ENCODE data around the gene RASGRF2.
"Not testable (repeated sequence)": the region's sequence is repeated elsewhere in the genome, so short reads cannot be mapped to it uniquely, and the experiment has no call there.

Gene RASGRF2

DNA sequence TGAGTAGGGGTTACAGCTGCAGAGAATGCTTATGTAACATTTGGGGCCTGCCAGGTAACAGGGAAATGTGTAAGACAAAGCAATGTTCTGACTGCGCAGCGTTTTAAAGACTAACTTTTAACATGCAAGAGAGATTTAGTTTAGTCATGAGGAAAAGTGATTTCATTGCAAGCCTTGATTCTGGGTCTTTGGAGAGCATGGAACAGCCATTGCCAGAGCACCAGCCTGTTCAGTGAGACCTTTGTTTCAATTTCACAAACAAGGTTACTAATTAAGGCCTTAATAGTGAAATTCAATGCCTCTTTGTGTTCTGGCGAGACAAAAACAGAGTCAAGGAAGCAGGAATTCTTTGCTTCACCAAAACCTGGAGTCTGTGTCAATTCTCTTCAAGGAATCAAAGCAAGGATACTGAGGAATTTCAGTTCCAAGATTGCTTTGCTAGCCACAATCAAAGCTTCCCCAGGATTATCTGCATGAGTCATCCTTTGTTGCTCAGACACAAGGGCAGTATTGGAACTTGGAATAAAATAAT lies 287.3 kb downstream of the RASGRF2 start:
- Histone ChIP-seq H3K4me1 (ENCODE audit: control insufficient read depth, insufficient read depth, low read length) (peaks cover 38% of the 10 kb centered on the region), H3K4me3 (ENCODE audit: low read length) (no peak overlapping the region), H3K9me3 (ENCODE audit: control insufficient read depth, low read length) (no peaks in the 10 kb centered on the region), H3K9ac (ENCODE audit: low read length) (no peak overlapping the region), H3K36me3 (ENCODE audit: control insufficient read depth, insufficient read depth, low read length) (no peaks in the 10 kb centered on the region), H3K27me3 (ENCODE audit: control insufficient read depth, insufficient read depth, low read length) (no peaks in the 10 kb centered on the region)

DNA sequence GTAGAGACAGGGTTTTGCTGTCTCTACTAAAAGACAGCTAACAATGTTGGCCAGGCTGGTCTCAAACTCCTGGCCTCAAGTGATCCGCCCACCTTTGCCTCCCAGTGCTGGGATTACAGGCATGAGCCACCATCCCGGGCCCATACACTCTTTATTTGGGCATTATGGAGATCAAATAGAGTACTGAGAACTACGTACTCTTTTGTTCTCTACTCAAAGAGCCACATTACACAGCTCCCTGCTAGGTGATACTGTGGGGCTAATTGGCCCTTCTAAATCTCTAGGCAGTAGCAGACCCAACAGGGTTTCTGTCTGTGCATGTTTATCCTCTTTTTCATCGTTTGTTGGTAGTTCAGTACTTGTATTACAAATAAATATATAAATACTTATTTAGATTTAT lies 289.1 kb downstream of the RASGRF2 start:
- no peaks in the 10 kb centered on the region for H3K36me3 ChIP-seq (ENCODE audit: control insufficient read depth, insufficient read depth, low read length)
- H3K4me1 ChIP-seq (ENCODE audit: control insufficient read depth, insufficient read depth, low read length), result peaks cover 37% of the 10 kb centered on the region
- no peak overlapping the region for H3K4me3 ChIP-seq (ENCODE audit: low read length)
- H3K9ac ChIP-seq (ENCODE audit: low read length), result no peak overlapping the region
- no peaks in the 10 kb centered on the region for H3K27me3 ChIP-seq (ENCODE audit: control insufficient read depth, insufficient read depth, low read length)
- H3K9me3 ChIP-seq (ENCODE audit: control insufficient read depth, low read length), result no peaks in the 10 kb centered on the region

DNA sequence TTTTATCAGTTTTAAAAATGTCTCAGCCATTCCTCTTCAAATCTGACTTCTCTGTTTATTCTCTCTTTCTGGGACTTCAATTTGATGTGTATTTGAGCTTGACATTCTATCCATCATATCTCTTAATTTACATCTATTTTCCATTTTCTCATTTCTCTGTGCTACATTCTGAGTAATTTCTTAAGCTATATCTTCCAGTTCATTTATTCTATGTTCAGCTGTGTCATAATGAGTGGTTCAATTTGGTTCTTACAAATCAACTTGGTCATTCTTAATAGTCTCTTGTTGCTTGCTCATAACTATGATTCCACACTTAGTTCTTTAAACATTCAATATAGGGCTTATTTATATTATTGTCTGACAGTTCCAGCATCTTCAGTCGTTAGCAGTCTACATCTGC lies 289.8 kb downstream of the RASGRF2 start:
- Histone ChIP-seq H3K9me3 (ENCODE audit: control insufficient read depth, low read length) (no peaks in the 10 kb centered on the region), H3K36me3 (ENCODE audit: control insufficient read depth, insufficient read depth, low read length) (no peaks in the 10 kb centered on the region), H3K9ac (ENCODE audit: low read length) (no peak overlapping the region), H3K4me1 (ENCODE audit: control insufficient read depth, insufficient read depth, low read length) (peaks cover 30% of the 10 kb centered on the region), H3K27me3 (ENCODE audit: control insufficient read depth, insufficient read depth, low read length) (no peaks in the 10 kb centered on the region), H3K4me3 (ENCODE audit: low read length) (no peak overlapping the region)

DNA sequence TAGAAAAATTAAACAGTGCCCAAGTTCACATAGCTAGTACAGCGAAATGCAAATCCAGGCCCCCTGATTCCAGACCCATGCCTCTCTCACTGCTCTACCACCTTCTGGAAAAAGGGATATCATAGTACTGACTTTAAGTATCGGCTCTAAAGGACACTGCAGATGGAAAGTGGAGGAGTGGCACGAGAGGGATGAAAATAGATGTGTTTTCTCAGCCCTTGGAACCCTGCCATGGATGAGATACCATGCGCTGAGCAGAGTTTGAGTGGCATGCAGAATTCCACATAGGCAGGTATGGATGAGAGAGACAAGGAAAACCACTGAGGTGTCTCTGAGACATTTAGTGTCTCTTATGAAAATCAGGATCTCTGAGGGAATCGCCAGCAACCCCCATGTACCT lies 291.8 kb downstream of the RASGRF2 start:
- Histone ChIP-seq H3K36me3 (ENCODE audit: control insufficient read depth, insufficient read depth, low read length) (no peaks in the 10 kb centered on the region), H3K4me1 (ENCODE audit: control insufficient read depth, insufficient read depth, low read length) (peaks cover 12% of the 10 kb centered on the region), H3K4me3 (ENCODE audit: low read length) (no peak overlapping the region), H3K9me3 (ENCODE audit: control insufficient read depth, low read length) (no peaks in the 10 kb centered on the region), H3K27me3 (ENCODE audit: control insufficient read depth, insufficient read depth, low read length) (no peaks in the 10 kb centered on the region), H3K9ac (ENCODE audit: low read length) (no peak overlapping the region)

DNA sequence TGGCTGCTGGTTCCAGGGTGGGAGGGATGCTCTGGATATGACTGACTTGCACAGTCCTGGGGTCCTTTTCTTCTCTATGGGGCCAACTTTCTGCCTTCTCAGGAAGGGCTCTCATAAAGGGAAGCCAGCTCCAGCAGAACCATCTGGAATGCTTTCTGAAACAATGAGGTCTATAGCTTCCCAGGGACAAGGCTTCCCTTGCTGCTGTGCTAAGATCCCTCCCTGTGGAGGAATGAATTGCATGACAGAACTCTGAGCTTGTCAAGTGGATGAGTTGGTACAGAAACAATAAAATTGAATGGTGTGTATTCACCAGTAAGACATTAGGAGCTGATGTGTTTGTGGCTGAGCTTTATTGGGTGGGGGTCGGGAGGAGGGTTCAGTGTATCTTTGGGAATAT lies 292.7 kb downstream of the RASGRF2 start:
- Histone ChIP-seq H3K4me1 (ENCODE audit: control insufficient read depth, insufficient read depth, low read length) (peaks cover 3% of the 10 kb centered on the region), H3K4me3 (ENCODE audit: low read length) (no peak overlapping the region), H3K9me3 (ENCODE audit: control insufficient read depth, low read length) (no peaks in the 10 kb centered on the region), H3K27me3 (ENCODE audit: control insufficient read depth, insufficient read depth, low read length) (no peaks in the 10 kb centered on the region), H3K9ac (ENCODE audit: low read length) (no peak overlapping the region), H3K36me3 (ENCODE audit: control insufficient read depth, insufficient read depth, low read length) (no peaks in the 10 kb centered on the region)

DNA sequence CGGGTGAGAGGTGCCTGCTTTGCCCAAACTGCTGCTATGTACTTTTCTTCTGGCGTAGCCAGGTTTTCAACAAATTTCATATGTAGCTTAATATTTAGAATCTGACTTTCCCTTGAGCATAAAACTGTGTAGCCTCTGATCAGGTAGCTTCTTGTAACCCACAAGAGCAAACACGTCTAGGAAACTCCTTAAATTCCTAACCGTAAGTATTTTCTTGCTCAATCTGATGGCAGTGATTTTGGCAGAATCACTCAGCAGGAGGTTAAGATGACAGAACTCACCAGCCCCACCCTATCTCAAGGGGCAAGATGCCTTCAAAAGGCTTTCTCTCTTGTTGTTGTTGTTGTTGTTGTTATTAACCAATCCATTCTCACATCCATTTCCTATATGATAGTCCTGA lies 293.7 kb downstream of the RASGRF2 start:
- no peak overlapping the region for H3K9ac ChIP-seq (ENCODE audit: low read length)
- H3K9me3 ChIP-seq (ENCODE audit: control insufficient read depth, low read length), result no peaks in the 10 kb centered on the region
- no peaks in the 10 kb centered on the region for H3K36me3 ChIP-seq (ENCODE audit: control insufficient read depth, insufficient read depth, low read length)
- H3K27me3 ChIP-seq (ENCODE audit: control insufficient read depth, insufficient read depth, low read length), result no peaks in the 10 kb centered on the region
- H3K4me3 ChIP-seq (ENCODE audit: low read length), result no peak overlapping the region
- H3K4me1 ChIP-seq (ENCODE audit: control insufficient read depth, insufficient read depth, low read length), result no peaks in the 10 kb centered on the region

DNA sequence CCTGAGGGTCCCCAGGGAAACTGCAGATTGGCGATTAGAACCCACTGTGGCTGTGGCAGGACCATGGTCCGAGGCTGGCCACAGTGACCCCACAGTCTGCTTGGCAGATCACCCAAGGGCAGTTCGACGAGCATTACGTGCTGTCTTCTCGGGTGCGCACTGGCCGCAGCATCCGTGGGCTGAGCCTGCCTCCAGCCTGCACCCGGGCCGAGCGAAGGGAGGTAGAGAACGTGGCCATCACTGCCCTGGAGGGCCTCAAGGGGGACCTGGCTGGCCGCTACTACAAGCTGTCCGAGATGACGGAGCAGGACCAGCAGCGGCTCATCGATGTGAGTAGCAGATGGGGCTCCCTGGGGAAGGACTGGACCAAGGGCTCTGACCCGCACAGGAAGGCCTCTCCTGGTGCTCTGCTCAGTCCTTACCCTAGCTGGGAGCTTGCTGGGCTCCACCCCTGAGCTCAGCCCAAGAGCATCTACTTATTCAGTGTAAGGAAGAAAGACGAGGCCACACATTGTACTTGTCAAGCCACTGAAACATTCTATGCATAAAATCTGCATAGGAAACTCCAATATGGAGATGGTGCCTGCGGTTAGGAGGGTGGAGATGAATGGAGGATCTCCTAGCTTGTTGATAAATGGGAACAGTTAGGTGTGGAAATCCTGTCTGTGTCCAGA lies 294.9 kb downstream of the RASGRF2 start:
- no peaks in the 10 kb centered on the region for H3K4me1 ChIP-seq (ENCODE audit: control insufficient read depth, insufficient read depth, low read length)
- H3K27me3 ChIP-seq (ENCODE audit: control insufficient read depth, insufficient read depth, low read length), result no peaks in the 10 kb centered on the region
- no peaks in the 10 kb centered on the region for H3K36me3 ChIP-seq (ENCODE audit: control insufficient read depth, insufficient read depth, low read length)
- no peak overlapping the region for H3K9ac ChIP-seq (ENCODE audit: low read length)
- H3K9me3 ChIP-seq (ENCODE audit: control insufficient read depth, low read length), result no peaks in the 10 kb centered on the region
- no peak overlapping the region for H3K4me3 ChIP-seq (ENCODE audit: low read length)

DNA sequence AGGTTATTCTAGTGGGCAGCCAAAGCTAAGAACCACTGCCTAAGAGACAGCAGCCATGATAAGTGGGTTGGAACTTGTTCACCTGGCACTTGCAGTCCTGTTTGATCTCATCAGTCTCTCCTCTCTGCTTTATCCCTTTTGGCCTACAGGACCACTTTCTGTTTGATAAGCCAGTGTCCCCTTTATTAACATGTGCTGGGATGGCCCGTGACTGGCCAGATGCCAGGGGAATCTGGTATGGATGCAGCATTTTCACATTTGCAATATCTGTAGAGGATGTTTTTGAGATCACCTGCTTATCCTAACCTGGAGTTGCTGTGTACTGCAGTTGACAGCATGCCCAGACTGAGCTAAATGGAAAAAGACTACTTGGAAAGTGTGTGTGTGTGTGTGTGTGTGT lies 296.6 kb downstream of the RASGRF2 start:
- H3K36me3 ChIP-seq (ENCODE audit: control insufficient read depth, insufficient read depth, low read length), result no peaks in the 10 kb centered on the region
- no peaks in the 10 kb centered on the region for H3K4me1 ChIP-seq (ENCODE audit: control insufficient read depth, insufficient read depth, low read length)
- no peak overlapping the region for H3K9ac ChIP-seq (ENCODE audit: low read length)
- H3K9me3 ChIP-seq (ENCODE audit: control insufficient read depth, low read length), result no peaks in the 10 kb centered on the region
- H3K27me3 ChIP-seq (ENCODE audit: control insufficient read depth, insufficient read depth, low read length), result no peaks in the 10 kb centered on the region
- H3K4me3 ChIP-seq (ENCODE audit: low read length), result no peak overlapping the region

DNA sequence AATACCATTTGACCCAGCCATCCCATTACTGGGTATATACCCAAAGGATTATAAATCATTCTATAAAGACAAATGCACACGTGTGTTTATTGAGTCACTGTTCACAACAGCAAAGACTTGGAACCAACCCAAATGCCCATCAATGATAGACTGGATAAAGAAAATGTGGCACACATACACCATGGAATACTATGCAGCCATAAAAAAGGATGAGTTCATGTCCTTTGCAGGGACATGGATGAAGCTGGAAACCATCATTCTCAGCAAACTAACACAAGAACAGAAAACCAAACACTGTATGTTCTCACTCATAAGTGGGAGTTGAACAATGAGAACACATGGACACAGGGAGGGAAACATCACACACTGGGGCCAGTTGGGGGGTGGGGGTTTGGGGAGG lies 302.6 kb downstream of the RASGRF2 start:
- not testable (repeated sequence) for H3K9me3 ChIP-seq (ENCODE audit: control insufficient read depth, low read length); H3K36me3 ChIP-seq (ENCODE audit: control insufficient read depth, insufficient read depth, low read length); H3K27me3 ChIP-seq (ENCODE audit: control insufficient read depth, insufficient read depth, low read length); H3K9ac ChIP-seq (ENCODE audit: low read length); H3K4me3 ChIP-seq (ENCODE audit: low read length); H3K4me1 ChIP-seq (ENCODE audit: control insufficient read depth, insufficient read depth, low read length)

DNA sequence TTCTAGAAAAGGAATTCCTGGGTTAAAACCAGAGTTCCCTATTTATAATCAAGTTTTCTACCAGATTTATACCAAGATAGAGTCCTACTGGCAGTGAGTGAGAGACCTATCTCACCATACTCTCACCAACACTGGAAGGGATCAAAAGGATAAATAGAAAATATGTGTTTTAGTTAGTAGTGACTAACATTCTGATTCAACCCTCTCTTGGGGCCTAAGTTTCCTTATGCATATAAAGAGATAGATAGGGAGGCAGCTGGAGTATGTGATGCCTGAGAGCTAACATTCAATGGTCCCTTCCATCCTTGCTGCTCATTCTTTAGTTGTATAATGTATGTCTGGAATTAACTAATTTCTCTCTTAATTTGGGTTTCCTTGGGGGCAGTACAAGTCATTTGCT lies 304.9 kb downstream of the RASGRF2 start:
- H3K9me3 ChIP-seq (ENCODE audit: control insufficient read depth, low read length), result no peaks in the 10 kb centered on the region
- no peaks in the 10 kb centered on the region for H3K4me1 ChIP-seq (ENCODE audit: control insufficient read depth, insufficient read depth, low read length)
- H3K36me3 ChIP-seq (ENCODE audit: control insufficient read depth, insufficient read depth, low read length), result no peaks in the 10 kb centered on the region
- H3K27me3 ChIP-seq (ENCODE audit: control insufficient read depth, insufficient read depth, low read length), result no peaks in the 10 kb centered on the region
- H3K9ac ChIP-seq (ENCODE audit: low read length), result no peak overlapping the region
- no peak overlapping the region for H3K4me3 ChIP-seq (ENCODE audit: low read length)

DNA sequence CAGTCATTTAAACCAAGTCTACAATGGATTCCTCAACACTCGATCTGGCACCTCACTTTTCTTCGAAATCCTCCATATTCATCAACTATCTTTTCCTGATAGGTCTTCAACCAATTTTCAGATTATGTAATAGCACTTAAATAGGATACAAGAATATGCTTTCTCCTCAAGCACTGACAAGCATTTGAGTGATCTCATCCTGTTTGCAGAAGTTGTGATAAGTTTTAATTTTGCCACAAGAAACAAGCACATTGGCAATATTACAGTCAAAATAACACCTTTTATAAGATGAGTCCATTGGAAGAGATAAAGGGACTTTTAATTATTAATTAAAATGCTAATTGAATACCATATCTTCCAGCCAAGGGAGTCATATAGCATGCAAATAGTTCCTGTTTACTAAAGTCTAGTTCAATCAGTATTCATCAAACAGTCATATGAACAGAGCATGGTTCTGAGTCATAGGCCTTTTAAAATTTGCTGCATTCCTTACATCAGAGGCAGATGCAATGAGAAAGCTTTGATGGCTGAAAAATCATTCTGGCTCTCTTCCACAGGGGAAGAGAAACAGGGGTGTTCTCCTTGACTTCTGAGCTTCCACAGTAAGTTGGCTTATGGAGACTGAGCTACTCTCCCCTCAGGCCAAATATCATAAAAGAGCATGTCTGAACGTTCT lies 308.5 kb downstream of the RASGRF2 start:
- Histone ChIP-seq H3K4me3 (ENCODE audit: low read length) (no peak overlapping the region), H3K9ac (ENCODE audit: low read length) (no peak overlapping the region), H3K4me1 (ENCODE audit: control insufficient read depth, insufficient read depth, low read length) (no peaks in the 10 kb centered on the region), H3K27me3 (ENCODE audit: control insufficient read depth, insufficient read depth, low read length) (no peaks in the 10 kb centered on the region), H3K9me3 (ENCODE audit: control insufficient read depth, low read length) (no peaks in the 10 kb centered on the region), H3K36me3 (ENCODE audit: control insufficient read depth, insufficient read depth, low read length) (no peaks in the 10 kb centered on the region)

DNA sequence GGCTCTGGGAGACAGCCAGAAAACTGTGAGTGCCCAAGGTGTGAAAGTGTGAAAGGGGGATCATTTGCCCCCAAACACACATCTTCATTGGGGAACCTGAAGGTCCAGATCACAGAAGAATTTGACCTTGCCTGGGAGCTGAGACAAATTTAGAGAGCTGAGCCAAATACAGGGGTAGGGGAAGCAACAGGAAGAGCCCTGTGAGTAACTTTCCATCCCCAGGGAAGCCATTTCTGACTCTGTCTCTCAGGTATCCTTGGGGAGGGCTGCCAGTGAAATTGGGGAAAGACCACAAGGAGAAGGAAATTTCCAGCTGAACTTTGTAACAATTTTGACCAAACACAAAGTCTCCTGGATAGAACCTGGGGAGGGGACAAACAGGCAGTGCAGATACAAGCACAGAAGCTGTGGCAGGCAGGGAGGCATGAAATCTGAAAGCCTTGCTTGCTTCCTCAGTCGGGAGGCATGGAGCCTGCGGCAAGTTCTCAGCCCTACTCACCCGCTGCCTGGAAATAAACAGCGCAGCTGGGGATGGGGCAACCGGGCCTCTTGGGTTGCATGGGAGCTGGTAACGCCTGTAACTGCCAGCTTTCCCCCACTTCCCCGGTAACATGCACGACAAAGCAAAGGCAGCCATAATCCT lies 309.7 kb downstream of the RASGRF2 start:
- Histone ChIP-seq H3K4me3 (ENCODE audit: low read length) (no peak overlapping the region), H3K36me3 (ENCODE audit: control insufficient read depth, insufficient read depth, low read length) (no peaks in the 10 kb centered on the region), H3K27me3 (ENCODE audit: control insufficient read depth, insufficient read depth, low read length) (no peaks in the 10 kb centered on the region), H3K4me1 (ENCODE audit: control insufficient read depth, insufficient read depth, low read length) (no peaks in the 10 kb centered on the region), H3K9me3 (ENCODE audit: control insufficient read depth, low read length) (no peaks in the 10 kb centered on the region), H3K9ac (ENCODE audit: low read length) (no peak overlapping the region)
